ENCODE measurements around the gene UNC119.
A peak's percentile ranks its signal among the peaks of the same experiment; 100 is the strongest.
"Not testable (repeated sequence)": the region's sequence is repeated elsewhere in the genome, so short reads cannot be mapped to it uniquely, and the experiment has no call there.

The UNC119 gene

DNA sequence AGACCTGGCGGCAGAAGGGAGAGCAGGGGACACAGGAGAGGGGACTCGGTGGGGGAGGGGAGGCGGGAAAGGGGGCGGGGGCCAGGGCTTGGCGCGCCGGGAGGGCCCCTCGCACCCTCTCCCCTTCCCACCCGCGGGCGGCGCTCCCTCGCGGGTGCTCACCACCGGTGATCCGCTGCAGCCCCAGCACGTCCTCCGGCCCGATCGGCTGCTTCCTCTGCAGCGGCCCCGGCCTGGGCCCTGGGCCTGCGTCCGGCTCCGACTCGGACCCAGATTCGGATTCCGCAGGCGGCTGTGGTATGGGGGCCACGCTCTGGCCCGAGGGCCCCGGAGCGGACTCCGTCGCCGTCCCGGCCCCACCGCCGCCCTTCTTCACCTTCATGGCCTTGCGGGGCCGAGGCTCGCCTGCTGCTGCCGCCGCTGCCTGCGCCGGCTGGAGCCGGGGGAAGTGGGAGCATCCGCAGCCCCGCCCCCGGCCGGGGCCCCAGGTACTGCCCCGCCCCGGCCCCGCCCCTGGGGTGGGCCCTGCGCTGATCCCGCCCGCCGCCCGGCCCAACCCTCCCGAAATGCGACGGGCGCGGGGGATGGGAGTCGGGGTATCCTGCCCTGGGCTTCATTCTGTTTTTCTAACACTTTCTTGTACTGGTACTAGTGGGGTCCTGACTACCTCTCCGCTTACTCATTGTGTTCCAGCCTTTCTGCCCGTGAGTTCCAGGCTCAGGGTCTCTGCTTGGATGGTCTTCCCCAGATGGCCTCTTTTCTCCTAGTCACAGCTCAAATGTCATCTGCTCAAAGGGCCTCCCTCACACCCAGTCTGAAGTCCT, at the start of gene UNC119:
UNC119 (minus strand) TSS at position 449 of the 824 bp plus-strand sequence; CDS start at position 382, 67 bp downstream.
- peak; percentile 50 to 76 for DNase-seq

DNA sequence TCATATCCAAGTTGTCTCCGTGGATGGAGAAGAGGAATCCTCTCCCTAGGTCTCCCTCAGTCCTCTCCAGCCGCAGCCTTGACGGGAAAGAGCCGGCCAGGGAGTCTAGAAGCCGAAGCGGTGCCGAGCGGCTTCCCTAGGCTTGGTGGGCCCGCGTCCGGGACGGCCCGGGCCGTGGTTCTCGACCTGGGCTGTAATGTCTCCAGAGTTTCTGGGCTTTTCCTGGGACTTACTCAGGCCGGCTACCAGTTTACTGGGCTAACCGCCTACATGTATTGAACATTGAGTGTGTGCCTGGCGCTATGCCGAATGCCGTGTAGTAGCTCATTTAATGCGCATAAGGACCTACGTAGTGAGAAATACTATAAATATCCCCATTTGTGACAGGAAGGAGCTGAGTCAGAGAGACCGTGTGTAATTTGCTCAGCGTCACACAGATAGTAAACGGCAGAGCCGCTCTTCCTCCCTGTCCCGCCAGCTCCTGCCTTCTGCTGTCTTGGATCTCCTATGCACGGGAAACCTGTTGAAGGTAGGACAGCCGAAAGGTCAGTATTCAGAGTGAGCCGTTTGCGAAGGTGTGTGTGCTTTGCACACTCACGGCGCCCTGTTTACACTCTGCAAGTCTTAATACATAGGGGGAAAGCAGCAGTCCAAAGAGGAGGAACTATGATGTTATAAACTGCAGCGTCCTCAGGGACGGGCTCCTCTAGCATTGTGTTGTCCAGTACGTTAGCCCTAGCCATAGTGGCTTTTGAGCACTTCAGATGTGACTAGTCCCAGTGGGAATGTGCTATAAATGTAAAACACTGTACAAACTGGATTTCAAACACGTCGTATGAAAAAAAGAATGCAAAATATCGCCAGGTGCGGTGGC, 47.1 kb upstream of the UNC119 start:
- DNase-seq = peak; percentile 72 to 73

DNA sequence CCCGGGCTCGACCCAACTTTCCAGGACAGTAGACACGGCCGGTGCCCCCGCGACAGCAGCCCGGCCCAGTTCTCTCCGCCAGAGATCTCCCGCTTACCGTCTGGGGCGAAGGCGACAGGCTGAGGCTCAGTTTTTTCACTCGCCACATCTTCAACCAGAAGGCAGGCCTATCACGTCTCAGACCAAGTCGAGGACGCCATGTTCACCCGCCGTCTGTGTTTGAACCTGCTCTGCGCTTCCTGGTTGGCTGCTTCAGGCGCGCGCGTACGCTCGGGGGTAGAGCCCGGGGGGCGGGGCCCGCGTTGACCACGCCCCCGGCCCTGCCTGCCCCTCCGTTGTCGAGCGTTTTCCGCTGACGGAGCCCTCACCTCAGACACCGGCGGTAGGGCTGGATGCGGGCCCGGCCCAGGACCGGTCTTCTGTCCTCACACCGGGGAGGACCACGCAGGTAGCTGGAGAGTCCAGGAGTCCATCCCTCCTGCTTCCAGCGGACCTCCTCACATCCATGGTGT, 46.4 kb upstream of the UNC119 start, which contains the start of gene SPAG5:
SPAG5 (minus strand) TSS at position 227 of the 512 bp plus-strand sequence; CDS start at position 148, 79 bp downstream.
- peak; percentile 90 to 93 for DNase-seq

DNA sequence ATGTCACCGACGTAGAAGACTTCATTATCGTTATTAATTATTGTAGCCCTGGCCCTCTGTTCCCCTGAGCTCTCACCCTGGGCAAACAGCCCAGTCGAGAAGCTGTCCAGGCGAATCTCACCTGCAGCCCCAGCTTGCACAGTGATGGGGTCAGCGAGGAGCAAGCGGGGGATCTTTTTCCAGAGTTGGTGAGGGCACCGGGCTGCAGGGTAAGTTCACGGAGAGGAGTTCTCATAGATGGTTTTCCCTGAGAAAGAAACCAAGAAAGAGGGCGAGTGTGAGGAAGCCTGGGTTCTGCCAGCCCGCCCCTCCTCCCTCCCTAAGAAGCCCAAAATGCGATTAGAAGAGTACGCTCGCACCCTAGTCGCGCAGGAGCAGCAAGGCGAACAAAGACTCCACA, 46.0 kb upstream of the UNC119 start:
- no peak for DNase-seq

DNA sequence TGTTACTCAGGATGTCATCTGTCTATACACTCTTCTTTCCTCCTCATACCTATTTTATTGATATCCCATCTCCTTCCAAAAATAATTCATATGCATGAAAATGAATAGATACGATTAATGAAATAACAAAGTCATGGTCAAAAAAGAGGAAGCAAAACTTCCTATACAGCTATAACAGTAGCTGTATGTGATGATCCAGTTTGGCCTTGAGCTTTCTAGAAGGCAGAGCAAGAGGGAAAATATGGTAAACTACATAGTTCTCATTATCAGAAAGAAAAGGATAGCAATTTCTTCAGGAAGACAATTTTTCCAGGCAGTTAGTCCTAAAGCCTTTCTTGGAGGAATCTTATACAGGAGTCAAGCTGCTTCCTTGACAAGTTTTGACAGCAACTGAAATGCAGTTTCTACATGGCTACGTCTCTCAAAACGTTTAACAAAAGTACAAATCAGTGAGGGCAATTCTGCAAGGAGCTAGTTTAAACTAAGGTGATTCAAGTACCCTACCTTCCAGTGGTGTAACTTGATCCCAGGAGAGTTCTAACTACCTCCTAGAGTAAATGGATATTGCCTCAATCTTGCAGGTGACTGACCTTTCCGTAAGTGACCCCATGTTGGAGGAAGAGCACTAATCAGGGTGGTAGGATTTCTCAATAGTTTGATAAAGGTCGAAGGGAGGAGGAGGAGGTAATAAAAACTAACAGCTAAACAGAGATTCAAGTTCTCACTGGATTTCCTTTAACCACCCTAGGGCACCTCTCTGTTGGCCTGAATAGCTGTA, 45.4 kb upstream of the UNC119 start:
- no peak for DNase-seq

DNA sequence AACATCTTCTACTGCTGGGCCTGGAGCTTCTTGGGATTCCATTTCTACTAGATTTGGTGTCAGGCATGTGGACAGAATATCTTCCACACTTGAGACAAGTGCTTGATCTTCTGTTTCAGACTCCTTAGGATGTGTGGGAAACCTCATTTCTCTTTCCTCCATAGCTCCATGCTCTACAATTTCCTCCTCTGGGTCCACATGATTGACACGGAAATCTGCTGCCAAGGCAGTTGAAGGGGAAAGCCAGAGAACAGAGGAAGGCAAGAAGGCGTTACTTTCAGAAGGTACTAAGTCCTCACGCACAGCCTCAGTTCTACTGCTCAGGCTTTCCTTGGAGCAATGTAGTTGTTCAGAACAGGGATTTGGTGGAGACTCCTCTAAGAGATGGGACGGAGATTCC, 39.8 kb upstream of the UNC119 start:
- no peak for DNase-seq

DNA sequence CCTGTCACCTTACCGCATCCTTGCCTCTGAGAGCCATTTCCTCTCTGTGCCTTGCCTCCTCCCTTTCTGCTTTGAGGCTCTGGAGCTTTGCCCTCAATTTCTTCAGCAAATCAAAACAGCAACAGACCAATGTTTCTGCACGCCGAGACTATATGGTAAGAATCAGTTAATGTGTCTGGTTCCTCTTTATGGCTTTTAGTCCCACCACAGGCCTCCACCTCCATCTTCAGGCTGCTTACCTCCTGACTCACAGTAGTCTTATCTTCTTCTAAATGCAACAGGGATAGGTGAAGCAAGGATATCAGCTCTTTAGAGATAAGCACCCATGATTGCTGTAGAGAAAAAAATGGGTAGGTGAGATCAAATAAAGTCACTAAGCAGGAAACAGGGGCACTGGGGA, 33.4 kb upstream of the UNC119 start:
- DNase-seq = no peak

DNA sequence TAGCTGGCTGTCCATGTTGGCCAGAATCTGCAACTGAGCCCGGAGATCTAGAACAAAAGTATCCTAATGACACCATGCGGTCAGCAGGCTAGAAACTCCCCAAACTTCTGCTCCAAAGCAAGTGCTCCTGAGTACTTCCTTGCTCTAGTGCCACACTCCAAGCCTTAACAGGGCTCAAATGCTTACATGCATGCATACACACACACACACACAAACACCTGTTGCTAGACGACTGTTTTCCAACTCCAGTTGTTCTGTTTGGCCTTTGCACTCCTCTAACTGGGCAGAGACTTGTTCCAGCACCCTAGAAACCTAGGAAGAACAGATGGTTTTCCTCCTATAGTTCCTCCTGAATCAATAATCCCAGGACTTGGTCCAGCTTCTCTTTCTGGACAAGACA, 32.0 kb upstream of the UNC119 start:
- no peak for DNase-seq

DNA sequence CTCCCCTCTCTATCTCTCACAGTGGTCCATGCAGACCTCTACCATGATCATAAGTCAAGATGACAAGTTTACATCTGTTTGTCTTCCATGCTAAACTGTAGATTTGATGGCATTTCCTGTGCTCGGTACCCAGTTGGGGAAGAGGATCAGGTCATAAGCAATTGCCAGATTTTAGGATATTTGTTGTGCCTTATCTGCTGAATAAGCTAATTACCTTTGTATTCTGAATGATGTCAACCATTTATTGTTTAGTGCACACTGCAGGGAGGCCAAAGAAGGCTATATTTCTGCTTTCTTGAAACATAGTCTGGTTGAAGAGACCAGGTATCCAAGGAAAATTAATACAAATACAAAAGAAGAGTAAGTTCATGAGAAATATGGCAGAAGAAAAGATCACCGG, 30.1 kb upstream of the UNC119 start:
- DNase-seq = no peak

DNA sequence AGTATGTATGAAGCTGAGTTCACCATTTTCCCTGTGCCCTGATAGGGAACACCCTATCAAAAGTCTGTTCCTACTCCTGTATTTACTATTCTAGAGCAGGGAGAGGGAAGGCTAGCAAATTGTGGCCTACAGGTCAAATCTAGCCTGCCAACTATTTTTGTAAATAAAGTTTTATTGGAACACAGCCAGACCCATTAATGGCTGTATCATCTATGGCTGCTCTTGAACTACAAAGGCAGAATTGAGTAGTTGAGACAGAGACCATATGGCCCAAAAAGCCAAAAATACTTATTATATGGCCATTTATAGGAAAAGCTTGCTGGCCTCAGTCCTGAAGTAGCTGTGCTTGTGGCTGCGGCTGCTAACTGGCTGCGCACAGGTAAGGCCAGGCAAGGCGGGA, 28.5 kb upstream of the UNC119 start:
- no peak for DNase-seq

DNA sequence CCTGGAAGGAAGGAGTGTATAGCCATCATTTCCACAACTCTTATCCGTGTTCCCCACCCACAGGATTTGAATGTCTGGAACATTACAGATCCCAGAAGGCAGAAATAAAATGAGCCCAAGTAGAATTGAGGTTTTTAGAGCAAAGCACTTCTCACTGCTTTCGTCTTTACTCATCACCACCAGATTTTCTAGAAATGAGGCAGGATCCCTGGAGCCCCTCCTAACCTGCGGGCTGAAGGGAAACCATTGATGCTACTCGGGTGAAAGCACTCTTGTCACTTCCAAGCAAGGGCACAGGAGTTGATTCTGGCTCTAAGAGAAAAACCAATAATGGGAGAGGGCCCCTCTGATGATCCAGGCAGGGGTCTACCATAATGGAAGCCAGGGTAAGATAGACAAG, 27.1 kb upstream of the UNC119 start:
- no peak for DNase-seq

DNA sequence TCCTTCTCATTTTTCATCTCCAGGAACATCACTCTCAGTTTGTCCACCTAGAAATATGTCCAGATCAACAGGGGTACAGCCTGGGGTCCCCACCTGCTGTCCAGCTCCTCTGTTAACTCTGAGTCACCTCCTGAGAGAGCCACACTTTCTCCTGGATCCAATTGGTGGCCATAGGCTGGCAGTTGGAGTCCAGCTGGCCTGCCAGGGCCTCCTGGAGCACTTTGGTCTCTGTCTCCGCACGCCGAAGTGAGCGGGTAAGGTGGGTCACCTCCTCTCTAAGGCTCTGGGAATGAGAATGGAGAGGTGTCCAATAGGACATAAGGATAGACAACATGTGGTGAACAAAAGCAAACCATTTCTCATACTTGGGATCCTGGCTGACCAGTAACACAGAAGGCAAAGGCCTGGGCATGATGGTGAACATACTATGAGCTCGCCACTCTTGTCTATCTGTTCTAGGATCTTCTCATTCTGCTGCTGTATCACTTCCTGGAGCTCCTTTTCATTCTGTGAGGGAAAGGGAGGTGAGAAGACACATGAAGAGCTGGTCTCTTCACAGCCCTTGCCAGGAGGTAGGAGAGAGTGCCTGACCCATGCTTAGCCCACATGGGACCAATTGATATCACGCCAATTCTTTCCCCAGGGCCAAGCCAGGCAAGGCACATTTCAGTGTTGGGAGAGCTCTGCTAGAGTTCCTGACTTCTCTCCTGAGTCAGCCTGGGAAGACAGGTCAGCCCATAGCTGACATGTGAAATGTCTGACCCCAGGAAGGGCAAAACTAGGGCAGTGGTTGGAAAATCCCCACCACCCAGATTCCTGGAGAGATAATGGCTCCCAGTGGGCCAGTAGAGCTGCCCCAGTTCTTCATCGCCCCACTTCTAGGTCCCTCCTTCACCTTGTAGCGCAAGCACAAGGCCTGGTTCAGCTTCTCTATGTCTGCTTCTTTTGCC, 26.1 kb upstream of the UNC119 start:
- DNase-seq = no peak

DNA sequence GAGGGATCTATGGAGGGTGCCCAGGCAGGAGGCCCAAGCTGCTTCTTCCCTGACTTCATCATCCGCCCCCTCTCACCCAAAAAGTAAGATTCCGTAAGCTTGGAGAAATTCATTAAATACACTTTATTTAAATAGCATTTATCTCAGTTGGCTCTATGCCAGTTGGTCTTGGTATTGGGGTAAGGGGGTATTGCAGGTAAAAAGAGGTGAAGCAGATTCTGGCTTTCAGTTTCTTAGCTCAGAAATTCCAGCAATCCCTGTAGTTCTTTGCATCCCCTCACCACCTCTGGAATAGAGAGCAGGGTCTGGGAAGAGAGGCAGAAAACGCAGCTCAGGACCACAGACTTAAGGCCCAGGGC, 25.0 kb upstream of the UNC119 start:
- DNase-seq = no peak

DNA sequence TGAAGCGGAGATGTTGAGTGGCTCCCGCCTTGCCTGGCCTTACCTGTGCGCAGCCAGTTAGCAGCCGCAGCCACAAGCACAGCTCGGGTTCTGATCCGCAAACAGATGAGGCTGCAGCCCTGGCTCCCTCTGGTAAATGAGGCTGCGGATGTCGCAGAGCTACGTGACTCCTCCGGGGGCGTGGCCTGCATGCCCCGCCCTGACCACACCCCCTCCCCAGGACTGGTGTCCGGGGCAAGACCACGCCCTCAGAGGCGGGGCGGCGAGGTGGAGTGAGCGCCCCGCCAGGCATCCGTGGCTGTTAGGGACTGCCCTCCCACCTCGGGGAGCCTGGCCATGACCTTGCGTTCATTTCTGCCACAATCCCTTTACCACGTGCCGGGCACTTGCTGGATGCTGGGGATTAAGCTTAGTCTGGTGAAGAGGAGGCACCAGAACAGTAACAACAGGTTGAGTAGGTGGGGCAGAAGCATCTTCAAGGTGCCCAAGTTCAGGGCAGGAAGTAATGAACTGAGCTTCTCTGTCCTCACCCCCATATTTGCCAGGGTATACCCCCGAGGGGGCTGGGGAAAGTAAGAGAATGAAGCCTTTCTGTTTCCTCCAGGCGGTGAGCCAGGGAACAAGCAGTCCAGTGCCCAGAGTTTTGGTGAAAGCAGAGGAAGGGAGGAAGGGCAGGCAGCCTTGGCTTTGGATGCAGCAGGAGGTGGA, 24.5 kb upstream of the UNC119 start, which contains the start of gene ALDOC:
ALDOC (minus strand) TSS at position 138 of the 708 bp plus-strand sequence. CDS start 1,363 bp downstream, outside the sequence.
- peak; percentile 93 to 94 for DNase-seq

DNA sequence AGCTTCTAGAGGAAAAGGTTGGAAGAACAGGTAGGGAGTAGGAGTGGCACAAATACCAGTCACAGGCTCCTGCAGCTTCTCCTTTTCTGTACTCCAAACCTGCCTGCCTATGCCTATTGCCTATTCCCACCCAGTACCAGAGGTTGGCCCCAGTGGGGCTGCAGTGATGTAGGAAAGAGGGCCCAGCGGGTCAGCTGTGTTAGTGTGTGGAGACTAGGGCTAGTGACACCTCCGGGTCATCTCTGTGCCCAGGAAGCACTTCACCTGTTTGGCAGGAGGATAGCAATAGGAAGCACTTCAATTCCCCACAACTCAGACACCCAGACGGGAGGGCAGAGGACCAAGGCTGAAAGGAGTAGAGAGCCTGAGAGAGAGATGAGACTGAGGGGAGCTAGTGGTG, 23.6 kb upstream of the UNC119 start:
- DNase-seq = not testable (repeated sequence)

DNA sequence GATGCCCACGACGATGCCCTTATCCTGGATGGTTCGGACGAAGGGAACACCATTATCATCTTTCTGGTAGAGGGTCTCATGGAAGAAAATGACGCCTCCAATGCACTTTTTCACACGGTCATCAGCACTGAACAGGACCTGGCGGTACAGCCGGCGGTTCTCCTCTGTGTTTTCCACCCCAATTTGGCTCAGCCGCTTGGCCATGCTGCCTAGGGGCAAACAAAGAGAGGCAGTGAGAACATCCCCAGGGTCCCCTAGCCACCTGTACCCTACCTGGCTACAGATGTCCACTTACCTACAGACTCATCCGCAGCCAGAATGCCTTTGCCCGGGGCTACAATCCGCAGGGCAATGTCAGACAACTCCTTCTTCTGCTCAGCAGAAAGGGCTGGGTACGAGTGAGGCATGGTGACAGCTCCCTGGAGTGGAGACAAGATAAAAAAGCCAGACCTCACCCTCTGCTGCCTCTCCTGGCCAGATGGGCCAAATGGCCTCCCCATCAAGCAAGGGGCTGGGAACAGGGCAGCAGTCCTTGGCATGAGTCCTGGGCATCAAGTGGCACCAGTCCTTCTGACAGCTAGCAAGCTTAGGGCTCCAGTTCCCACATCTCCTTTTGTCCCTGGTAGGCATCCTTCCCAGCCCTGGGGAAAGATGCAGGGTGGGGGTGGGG, 22.8 kb upstream of the UNC119 start:
- no peak for DNase-seq

DNA sequence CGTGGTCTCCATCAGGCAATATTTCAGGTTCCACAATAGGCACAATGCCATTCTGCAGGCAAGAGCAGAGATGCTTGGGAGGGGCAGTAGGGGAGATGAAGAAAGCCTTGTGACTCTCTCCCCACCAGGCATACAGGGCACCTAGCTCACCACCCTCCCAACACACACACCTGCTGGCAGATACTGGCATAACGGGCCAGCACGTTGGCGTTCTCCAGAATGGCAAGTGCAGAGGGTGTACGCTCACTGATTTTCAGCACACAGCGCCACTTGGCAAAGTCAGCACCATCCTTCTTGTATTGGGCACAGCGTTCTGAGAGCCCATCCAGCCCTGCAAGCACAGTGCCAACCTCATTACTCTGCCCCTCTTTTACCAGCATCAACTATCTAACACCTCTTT, 22.1 kb upstream of the UNC119 start:
- DNase-seq = no peak

DNA sequence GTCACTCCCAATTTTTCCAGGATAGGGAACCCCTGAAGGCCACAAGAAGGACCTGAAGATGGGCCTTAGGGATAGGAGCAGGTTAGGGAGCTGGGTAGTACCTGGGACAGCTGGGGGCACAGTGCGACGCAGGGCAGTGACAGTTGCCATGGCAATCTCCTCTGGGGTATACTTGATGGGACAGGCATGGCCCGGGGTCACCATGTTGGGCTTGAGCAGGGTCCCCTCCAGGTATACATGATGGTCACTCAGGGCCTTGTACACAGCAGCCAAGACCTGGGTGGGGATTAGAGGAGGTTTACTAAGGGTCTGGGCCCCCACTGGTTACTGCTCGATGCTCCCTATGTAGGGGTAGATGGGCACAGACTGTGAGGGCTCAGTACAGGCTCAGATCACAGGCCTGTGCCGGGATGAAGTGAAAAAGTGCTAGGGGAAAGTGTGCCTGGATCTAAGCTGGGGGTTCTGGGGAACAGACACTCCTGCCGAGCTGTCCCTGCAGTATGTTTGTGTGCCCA, 21.6 kb upstream of the UNC119 start:
- no peak for DNase-seq

DNA sequence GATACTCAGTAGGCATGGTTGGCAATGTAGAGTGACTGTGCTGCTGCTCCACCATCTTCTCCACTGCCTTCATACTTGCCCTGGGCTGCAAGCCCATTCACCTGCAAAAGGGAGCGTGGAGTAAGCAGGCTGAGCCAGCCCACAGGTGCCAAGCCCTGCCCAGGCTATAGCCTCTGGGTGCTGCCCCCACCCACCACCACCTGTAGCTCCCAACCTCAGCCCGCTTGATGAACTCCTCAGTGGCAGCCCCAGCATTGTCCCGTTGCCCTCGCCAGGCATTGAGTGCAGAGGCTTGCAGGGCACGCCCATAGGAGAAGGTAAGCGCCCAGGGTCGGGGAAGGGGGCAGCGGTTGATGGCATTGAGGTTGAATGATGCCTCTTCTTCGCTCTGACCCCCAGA, 21.1 kb upstream of the UNC119 start:
- no peak for DNase-seq

DNA sequence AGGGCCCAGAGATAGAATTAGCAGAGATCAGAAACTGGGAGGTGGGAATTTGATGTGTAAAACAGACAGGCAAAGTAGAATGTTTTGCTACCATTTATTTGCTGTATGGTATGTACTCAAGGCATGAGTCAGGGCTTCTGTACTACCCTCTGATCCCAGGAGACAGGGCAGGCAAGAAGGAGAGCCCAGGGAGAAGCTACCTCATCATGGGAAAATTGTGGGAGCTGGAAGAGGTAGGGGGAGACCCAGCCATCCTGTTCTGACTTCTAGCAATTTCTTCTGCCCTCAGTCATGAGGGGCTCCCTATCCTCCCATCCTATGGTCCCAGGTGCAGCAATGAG, 20.6 kb upstream of the UNC119 start:
- no peak for DNase-seq

Data from SHP77 (cell line).